Hindlimb muscle (tissue), 1 donor: ENCODE measurements around the gene PRMT1. TPM values are rescaled to one million over a fixed set of nuclear protein-coding genes. Genes with fewer than 3 reads are reported as not detected.

ENCODE experiments used
- DNase-seq: peaks from one replicate; pipeline ENCODE4 v3.0.0-alpha.2; 2013
- polyA plus RNA-seq: library from polyadenylated mRNA; unstranded; fragments of 120-200 nt; gene quantifications from one replicate; pipeline ENCODE4 v1.2.1, GENCODE V29; 2013; ENCODE audit not compliant: insufficient read length

The PRMT1 gene
- polyA plus RNA-seq, 1 donor: 214 TPM

- DNase-seq: peak; percentile 45
These were observed 50.4 kb downstream of the PRMT1 start for GRCh38 chr19:49727217-49728030.

DNA sequence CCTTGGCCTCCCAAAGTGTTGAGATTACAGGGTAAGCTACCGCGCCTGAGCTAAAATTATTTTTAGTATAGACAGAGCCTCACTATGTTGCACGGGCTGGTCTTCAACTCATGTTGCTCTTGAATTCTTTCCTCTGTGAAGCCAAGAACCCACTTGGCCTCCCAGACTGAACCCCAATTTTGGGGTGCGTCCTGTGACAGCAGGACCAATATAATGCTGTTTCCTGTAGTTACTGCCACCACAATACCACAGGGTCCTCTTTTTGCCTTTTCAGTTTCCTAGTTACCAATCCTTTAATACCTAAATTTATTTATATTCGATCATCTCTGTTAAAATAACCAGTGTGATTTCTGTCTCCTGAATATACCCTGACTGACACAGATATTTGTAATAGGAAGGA, 53.1 kb downstream of the PRMT1 start:
- no peak for DNase-seq

Other genes with a start within 250 kb of the PRMT1 start
- 0.76 TPM for gene SLC17A7, start 235.7 kb upstream of the PRMT1 start, polyA plus RNA-seq
- 43.8 TPM for gene PIH1D1, start 225.5 kb upstream of the PRMT1 start, polyA plus RNA-seq
- gene ALDH16A1, start 224.0 kb upstream of the PRMT1 start, polyA plus RNA-seq: 14.8 TPM
- 3.5 TPM for gene FLT3LG, start 203.1 kb upstream of the PRMT1 start, polyA plus RNA-seq
- 4,873 TPM for gene RPL13A, start 189.7 kb upstream of the PRMT1 start, polyA plus RNA-seq
- 3,298 TPM for gene RPS11, start 180.8 kb upstream of the PRMT1 start, polyA plus RNA-seq
- gene FCGRT, start 164.6 kb upstream of the PRMT1 start, polyA plus RNA-seq: 178 TPM
- gene RCN3, start 149.3 kb upstream of the PRMT1 start, polyA plus RNA-seq: 44.5 TPM
- 59.7 TPM for gene NOSIP, start 96.7 kb upstream of the PRMT1 start, polyA plus RNA-seq
- gene PRRG2, start 96.0 kb upstream of the PRMT1 start, polyA plus RNA-seq: 0.18 TPM
- gene PRR12, start 86.1 kb upstream of the PRMT1 start, polyA plus RNA-seq: 23.3 TPM
- 29.1 TPM for gene RRAS, start 37.1 kb upstream of the PRMT1 start, polyA plus RNA-seq
- 36.4 TPM for gene SCAF1, start 35.1 kb upstream of the PRMT1 start, polyA plus RNA-seq
- 38.7 TPM for gene IRF3, start 11.4 kb upstream of the PRMT1 start, polyA plus RNA-seq
- gene BCL2L12, start 11.3 kb upstream of the PRMT1 start, polyA plus RNA-seq: 35.9 TPM
- 2.2 TPM for gene ADM5, start 12.3 kb downstream of the PRMT1 start, polyA plus RNA-seq
- gene CPT1C, start 13.8 kb downstream of the PRMT1 start, polyA plus RNA-seq: 6.2 TPM
- gene TSKS, start 86.0 kb downstream of the PRMT1 start, polyA plus RNA-seq: 0.94 TPM
- 68.3 TPM for gene AP2A1, start 89.7 kb downstream of the PRMT1 start, polyA plus RNA-seq
- 18.3 TPM for gene FUZ, start 136.0 kb downstream of the PRMT1 start, polyA plus RNA-seq
- 33.0 TPM for gene MED25, start 141.0 kb downstream of the PRMT1 start, polyA plus RNA-seq
- gene PTOV1, start 173.9 kb downstream of the PRMT1 start, polyA plus RNA-seq: 254 TPM
- gene PNKP, start 190.3 kb downstream of the PRMT1 start, polyA plus RNA-seq: 34.3 TPM
- gene AKT1S1, start 200.1 kb downstream of the PRMT1 start, polyA plus RNA-seq: 42.7 TPM
- 49.1 TPM for gene TBC1D17, start 200.4 kb downstream of the PRMT1 start, polyA plus RNA-seq
- 1.8 TPM for gene IL4I1, start 219.6 kb downstream of the PRMT1 start, polyA plus RNA-seq